ENCODE data around the gene CCAR1.
A peak's percentile ranks its signal among the peaks of the same experiment; 100 is the strongest.
"Not testable (repeated sequence)": the region's sequence is repeated elsewhere in the genome, so short reads cannot be mapped to it uniquely, and the experiment has no call there.

Gene CCAR1, protein sequence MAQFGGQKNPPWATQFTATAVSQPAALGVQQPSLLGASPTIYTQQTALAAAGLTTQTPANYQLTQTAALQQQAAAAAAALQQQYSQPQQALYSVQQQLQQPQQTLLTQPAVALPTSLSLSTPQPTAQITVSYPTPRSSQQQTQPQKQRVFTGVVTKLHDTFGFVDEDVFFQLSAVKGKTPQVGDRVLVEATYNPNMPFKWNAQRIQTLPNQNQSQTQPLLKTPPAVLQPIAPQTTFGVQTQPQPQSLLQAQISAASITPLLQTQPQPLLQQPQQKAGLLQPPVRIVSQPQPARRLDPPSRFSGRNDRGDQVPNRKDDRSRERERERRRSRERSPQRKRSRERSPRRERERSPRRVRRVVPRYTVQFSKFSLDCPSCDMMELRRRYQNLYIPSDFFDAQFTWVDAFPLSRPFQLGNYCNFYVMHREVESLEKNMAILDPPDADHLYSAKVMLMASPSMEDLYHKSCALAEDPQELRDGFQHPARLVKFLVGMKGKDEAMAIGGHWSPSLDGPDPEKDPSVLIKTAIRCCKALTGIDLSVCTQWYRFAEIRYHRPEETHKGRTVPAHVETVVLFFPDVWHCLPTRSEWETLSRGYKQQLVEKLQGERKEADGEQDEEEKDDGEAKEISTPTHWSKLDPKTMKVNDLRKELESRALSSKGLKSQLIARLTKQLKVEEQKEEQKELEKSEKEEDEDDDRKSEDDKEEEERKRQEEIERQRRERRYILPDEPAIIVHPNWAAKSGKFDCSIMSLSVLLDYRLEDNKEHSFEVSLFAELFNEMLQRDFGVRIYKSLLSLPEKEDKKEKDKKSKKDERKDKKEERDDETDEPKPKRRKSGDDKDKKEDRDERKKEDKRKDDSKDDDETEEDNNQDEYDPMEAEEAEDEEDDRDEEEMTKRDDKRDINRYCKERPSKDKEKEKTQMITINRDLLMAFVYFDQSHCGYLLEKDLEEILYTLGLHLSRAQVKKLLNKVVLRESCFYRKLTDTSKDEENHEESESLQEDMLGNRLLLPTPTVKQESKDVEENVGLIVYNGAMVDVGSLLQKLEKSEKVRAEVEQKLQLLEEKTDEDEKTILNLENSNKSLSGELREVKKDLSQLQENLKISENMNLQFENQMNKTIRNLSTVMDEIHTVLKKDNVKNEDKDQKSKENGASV

GRCh38 chr10:68720793-68721672 is at the start of gene CCAR1:
Gene CCAR1 (plus strand): TSS chr10:68721239. CDS start chr10:68722505, 1,266 bp downstream.
- peak; percentile 100 for DNase-seq

DNA sequence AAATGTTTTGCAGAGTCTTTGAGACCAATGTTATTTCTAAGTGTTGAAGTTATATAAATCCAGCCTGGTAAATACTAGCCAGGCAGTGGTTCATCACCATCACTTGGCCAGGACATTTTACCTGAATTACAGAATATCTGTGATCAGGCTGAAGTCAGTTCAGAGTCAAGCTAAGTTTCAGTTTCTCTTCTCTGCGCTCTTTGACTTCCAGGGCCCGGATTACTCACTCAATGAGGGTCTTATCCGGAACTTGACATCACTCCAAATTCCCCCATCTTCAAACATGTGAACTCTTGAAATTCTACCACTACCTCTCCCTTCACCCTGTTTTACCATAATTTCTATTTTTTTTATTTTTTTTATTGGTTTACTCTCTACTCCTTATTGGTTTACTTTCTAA is 36.6 kb upstream of the CCAR1 start:
- no peak for DNase-seq

- no peak for DNase-seq
These were observed 25.0 kb upstream of the CCAR1 start for GRCh38 chr10:68696018-68696417.

- DNase-seq, result no peak
These were observed 23.9 kb upstream of the CCAR1 start for GRCh38 chr10:68697106-68697505.

- no peak for DNase-seq
These were observed 20.8 kb upstream of the CCAR1 start for GRCh38 chr10:68700197-68700596.

DNA sequence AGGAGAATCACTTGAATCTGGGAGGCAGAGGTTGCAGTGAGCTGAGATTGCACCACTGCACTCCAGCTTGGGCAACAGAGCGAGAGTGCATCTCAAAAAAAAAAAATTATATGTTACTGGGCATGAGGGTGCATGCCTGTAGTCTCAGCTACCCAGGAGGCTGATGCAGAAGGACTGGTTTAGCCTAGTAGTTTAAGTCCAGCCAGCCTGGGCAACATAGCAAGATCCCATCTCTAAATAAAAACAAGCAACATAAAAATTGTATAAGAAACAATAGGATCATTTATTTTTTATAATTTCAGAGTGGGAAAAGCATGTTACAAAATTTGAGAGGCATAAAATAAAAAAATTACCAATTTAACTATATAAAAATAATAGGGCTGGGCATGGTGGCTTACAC is 15.5 kb upstream of the CCAR1 start:
- DNase-seq, result no peak

DNA sequence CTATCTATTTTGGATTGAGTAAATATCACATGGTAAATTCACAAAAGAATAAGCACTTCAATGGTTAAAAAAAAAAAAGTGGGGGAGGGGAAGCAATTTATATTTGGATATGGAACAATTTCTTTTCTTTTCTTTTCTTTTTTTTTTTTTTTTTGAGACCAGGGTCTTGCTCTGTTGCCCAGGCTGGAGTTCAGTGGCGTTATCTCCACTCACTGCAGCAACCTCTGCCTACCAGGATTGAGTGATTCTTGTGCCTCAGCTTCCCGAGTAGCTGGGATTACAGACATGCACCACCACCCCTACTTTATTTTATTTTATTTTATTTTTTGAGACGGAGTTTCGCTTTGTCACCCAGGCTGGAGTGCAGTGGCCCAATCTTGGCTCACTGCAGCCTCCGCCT is 12.1 kb upstream of the CCAR1 start:
- not testable (repeated sequence) for DNase-seq

DNA sequence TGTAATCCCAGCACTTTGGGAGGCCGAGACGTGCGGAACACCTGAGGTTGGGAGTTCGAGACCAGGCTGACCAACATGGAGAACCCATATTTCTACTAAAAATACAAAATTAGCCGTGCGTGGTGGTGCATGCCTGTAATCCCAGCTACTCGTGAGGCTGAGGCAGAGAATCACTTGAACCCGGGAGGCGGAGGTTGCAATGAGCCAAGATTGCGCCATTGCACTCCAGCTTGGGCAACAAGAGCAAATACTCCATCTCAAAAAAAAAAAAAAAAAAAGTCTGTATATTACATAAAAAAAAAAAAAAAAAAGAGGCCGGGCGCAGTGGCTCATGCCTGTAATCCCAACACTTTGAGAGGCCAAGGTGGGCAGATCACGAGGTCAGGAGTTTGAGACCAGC is 8.0 kb upstream of the CCAR1 start:
- DNase-seq, result not testable (repeated sequence)

GRCh38 chr10:68717435-68717834 is 3.6 kb upstream of the CCAR1 start:
- DNase-seq, result no peak

GRCh38 chr10:68721673-68722335 is 765 bp downstream of the CCAR1 start:
- peak; percentile 52 for DNase-seq

GRCh38 chr10:68725016-68725415 is 4.0 kb downstream of the CCAR1 start:
- no peak for DNase-seq

- no peak for DNase-seq
These were observed 6.1 kb downstream of the CCAR1 start for GRCh38 chr10:68727146-68727545.

DNA sequence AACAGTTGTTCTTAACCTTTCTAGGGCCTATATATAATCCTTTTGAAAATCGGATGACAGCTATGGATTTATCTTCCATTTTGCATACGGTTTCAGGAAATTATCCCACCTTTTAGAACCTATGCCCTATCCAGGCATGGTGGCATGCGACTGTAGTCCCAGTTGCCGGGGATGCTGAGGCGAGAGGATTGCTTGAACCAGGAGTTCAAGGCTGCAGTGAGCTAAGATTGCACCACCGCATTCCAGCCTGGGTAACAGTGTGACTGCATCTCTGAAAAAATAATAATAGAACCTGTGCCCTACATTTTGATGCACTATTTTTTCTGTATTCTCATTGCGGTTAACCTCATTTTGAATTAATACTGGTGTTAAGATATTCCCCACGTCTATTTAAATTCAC is 11.6 kb downstream of the CCAR1 start:
- DNase-seq, result no peak

- DNase-seq, result no peak
These were observed 13.3 kb downstream of the CCAR1 start for GRCh38 chr10:68734349-68734748.

- no peak for DNase-seq
These were observed 14.1 kb downstream of the CCAR1 start for GRCh38 chr10:68735119-68735518.

DNA sequence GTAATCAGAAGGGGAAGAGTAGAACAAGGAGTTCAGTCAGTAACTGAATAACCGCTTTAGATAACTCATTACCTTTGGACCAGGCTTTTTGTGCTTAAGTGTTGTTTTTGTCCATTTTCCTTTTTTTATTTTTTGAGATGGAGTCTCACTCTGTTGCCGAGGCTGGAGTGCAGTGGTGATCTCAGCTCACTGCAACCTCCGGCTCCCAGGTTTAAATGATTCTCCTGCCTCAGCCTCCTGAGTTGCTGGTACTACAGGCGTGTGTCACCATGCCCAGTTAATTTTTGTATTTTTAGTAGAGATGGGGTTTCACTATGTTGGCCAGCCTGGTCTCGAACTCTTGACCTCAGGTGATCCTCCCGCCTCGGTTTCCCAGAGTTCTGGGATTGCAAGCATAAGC is 14.7 kb downstream of the CCAR1 start:
- not testable (repeated sequence) for DNase-seq

DNA sequence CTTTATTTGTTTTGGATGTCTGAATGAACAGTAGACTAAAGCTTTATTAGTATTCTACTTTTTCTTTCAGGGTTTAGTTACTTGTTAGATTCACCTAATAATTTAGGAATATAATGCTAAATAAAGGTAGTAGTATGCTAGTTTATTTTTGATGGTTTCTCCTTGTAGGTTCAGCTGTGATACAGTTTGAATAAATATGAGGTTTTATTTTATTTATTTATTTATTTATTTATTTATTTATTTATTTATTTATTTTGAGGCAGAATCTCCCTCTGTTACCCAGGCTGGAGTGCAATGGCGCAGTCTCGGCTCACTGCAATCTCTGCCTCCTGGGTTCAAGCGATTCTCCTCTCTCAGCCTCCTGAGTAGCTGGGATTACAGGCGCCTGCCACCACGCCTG is 19.6 kb downstream of the CCAR1 start:
- not testable (repeated sequence) for DNase-seq

DNA sequence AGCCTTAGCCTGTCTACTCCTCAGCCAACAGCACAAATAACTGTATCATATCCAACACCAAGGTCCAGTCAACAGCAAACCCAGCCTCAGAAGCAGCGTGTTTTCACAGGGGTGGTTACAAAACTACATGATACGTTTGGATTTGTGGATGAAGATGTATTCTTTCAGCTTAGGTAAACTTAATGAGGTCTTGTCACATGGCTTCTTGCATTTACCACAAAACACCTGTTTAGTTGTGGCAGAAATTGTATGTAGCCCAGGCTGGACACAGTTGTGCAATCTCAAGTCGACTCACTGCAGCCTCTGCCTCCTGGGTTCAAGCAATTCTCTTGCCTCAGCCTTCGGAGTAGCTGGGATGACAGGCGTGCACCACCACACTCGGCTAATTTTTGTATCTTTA is 21.4 kb downstream of the CCAR1 start:
- DNase-seq, result no peak

GRCh38 chr10:68752711-68753350 is 31.8 kb downstream of the CCAR1 start:
- DNase-seq, result no peak

GRCh38 chr10:68756246-68756645 is 35.2 kb downstream of the CCAR1 start:
- DNase-seq, result no peak

DNA sequence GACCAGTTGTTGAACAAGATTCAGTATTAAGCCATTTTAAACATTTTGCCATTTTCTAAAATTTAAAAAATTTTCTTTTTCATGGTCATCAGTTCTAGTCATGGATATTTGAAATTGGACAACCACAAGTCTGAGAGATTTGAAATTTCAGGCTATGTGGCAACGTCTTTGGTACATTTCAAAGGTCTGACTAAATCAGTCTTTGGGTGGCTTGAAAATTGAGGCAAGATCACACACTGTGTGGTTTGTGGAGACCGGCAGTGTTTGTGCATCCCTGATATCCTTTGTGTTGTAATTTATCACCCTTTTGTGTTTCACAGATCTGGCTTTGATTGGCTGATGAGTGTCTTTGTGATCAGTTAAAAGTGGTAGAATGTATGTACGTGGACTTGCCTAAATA is 35.7 kb downstream of the CCAR1 start:
- DNase-seq, result no peak
